Stimulated activated CD4-positive, alpha-beta T cell treated with anti-CD3 and anti-CD28 coated beads, Interleukin-4, amount 100 ng/mL, for 1 hour (primary cell): ENCODE data around the gene FGFR2.

Experiments used
- DNase-seq: peaks from one replicate; pipeline ENCODE4 v3.0.0-alpha.2; 2020

The FGFR2 gene

DNA sequence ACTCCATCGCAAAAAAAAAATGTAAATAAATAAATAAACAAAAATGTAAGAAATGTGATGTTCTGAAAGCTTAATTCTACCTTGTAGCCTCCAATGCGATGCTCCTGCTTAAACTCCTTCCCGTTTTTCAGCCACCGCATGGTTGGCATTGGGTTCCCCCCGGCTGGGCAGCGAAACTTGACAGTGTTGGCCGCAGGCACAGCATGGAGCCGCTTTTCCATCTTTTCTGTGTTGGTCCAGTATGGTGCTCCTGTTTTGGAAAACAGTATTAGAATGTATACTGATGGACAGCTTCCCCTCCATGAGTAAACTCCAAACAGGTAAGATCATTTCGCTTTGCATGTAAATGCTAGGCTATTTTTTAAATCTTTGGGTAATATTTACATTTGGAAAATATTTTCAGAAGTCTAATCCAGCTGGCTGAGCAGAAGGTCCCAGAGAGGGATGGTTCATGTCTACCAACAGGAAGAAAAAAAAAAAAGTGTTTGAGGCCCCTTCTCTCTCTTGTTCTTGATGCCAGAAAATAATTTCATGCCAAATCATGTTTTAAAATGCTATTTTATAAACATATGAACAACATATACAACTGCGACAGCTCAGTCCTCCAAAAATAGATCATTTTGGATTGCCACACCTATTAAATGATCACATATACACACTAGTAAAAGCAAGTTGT is 46.9 kb downstream of the FGFR2 start:
- no peak for DNase-seq

DNA sequence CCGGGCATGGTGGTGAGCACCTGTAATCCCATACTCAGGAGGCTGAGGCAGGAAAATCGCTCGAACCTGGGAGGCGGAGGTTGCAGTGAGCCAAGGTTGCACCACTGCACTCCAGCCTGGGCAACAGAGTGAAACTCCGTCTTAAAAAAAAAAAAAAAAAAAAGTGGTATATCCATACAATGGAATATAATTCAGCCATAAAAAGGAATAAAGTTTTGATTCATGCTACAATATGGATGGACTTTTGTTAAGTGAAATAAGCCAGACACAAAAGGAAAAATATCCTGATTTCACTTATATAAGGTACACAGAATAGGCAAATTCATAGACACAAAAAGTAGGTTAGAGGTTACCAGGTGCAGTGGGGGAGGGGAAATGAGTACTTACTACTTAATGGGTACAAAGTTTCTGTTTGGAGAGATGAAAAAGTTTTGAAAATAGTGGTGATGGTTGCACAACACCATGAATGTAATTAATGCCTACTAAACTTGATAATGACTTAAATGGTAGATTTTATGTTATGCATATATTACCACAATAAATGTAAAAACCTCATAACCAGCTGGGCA is 53.9 kb downstream of the FGFR2 start:
- no peak for DNase-seq

DNA sequence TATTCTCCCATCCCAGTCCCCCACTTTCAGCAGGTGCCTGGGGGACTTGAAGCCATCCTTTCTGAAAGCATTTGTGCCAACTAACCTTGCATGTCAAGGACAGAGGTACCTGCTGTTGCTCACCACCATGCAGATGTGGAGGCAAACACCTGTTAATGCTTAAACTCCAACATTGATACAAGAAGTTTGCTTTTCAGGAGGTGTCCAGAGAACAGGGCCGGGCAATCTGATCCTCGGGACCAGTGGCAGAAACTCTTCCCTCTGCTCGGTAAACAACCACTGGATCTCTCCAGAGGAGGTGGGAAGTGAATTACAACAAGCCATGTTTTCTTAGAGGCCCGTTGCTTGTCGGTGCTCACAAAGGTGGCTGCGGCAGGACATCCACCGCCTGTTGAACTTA is 54.7 kb downstream of the FGFR2 start:
- no peak for DNase-seq

DNA sequence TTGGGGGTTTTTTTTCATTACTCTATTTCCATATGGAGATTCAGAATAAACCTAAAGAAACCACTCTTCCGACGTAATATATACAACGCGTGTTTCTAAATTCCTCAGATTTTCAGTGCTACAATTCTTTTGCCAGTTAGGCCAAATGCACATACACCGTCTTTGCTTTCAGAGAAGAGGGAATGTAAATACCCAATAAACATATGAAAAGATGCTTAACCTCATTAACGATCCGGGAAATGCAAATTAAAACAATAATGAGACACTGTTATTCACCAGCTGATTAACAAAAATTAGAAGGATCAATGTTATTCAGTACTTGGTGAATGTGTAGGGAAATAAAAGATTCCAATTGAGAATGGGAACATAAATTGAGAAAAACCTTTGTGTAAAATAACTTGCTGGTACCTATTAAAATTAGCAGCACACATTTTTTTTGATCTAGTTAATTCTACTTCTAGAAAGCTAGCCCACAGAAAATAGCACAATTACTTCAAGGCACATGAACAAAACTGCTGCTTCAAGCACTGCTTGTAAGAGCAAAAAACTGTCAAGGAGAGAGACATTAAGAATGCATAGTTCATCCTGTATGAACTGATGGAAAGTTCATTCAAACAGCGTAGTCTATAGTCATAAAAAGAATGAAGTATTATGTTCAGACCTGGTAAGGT is 56.7 kb downstream of the FGFR2 start:
- DNase-seq: no peak

DNA sequence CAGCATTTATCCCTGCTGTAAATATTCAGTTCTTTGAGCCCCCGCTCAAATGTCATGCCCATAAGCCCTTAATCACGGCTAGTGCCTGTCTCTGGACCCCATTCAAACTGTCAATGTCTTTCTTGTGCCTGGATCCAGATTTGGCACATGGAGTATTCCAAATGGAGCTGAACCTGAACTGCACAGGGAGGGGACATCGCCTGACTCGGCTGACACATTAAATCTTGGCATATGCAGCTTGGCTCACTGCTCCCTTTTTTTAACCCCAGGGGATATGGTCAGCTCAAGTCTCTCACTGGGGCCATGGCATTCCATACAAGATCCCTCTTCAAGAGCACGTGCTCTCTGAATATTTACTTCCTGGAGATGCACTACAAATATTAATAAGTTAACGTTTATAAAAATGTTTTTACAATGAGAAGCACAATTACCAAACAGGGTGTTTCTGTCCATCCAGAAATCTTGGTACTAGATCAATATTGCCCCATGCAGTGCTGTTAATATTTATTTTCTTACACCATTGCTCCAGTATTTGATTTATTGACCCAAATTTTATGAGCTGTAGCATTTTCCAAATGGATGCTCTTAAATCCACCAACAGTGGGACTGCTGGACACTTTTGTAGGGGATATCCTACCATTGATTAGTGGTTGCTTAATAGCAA is 57.4 kb downstream of the FGFR2 start:
- no peak for DNase-seq

DNA sequence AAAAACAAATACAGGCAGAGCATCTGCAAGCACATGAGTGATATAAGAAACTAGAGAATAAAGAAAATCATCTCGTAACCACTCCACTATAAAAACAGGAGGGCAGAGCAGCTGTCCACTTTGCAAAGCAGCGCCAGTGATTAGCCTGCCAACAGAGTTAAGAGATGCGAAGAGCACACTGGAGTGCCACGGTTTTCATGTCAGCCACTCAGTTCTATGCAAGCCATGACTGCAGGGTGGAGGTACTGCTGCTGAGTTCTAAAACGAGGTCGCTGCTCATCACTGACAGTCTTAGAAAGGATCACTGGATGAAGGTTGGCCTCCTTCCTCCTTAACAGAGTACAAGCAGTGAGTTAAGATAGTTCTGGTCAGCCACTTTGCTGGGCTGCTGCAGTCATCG is 58.5 kb downstream of the FGFR2 start:
- no peak for DNase-seq

DNA sequence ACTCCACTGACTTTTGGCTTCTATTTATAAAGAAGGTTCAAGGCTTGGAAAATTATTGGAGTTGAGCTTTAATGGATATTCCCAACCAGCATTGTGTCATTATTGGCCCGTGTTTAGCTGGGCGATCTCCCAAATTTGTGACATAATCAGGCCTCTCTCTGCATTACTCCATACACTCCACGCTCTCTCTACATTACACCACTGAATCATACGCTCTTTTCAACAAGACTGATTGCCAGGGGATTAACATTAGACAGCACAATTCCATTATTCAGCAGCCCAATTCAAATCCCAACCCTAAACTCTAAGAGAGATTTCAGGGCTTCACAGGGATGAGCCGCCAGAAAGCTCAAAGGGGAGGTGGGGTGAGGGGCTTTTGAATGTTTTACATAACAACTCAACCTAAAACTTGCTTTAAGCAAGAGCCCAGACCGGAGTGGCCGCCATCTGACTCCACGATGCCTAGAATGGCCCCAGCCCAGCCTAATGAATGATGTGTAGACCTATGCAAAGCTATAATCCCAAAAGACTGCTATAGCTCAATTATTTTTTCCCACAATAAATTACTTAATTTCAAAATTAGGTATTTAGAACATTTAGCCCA is 61.8 kb downstream of the FGFR2 start:
- DNase-seq: no peak

DNA sequence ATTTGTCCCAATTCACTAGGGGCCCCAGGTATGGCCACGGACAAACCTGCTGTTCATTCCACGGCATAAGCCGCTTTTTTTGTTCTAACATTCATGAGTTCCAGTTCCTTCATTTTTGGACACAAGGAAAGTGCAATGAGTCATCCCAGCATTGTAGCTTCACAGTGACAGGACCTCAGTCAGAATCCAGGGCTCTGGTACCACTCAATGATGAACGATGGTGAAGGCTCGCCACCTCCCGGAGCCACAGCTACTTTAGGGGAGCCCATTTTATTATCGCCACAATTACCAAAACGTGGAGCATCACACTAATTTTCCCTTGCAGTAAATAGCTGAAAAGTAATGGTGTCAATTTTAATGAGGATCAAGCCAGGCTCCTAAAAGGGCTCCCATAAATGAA is 62.9 kb downstream of the FGFR2 start:
- DNase-seq: no peak

DNA sequence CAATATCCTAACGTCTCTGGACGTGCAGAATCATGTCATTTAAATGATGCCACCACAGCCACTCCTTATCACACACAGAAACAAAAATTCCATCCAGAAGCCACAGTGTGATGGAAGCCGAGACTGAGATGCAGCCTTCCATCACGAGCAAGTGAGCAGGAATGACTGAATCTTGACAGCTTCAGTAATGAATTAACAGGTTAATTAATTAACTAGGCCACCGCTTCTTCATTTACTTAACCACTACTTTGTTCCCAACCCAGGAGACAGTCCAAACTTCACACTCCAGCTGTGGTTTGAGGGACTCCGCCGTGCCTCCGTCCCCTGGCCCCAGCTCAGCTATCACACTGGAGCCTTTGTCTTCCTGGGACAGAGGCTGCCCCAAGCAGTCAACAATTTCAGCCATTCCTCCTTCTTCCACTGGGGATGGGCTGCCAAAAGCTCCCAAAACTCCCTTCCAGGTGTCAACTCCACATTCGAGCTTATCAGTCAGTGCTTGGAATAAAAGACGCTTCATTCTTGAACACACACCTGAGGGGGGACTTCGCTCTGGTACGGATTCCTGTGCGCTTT is 65.9 kb downstream of the FGFR2 start:
- DNase-seq: no peak

DNA sequence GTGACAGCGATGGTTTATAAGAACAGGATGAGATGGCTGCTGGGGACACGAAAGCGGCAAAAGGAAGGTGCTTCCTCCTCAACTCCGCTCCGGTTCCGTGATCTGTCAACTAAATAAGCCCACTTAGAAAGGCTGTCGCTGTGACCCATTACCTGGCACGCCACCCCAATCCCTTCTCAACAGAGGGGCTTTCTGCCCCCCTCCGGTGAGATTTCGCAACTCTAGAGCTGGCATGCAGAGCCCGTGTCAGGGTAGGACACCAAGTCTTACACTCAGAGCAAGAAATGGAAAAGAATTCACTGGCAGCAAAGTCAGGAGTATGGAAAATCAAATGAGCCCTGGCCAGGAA is 66.4 kb downstream of the FGFR2 start:
- DNase-seq: no peak

DNA sequence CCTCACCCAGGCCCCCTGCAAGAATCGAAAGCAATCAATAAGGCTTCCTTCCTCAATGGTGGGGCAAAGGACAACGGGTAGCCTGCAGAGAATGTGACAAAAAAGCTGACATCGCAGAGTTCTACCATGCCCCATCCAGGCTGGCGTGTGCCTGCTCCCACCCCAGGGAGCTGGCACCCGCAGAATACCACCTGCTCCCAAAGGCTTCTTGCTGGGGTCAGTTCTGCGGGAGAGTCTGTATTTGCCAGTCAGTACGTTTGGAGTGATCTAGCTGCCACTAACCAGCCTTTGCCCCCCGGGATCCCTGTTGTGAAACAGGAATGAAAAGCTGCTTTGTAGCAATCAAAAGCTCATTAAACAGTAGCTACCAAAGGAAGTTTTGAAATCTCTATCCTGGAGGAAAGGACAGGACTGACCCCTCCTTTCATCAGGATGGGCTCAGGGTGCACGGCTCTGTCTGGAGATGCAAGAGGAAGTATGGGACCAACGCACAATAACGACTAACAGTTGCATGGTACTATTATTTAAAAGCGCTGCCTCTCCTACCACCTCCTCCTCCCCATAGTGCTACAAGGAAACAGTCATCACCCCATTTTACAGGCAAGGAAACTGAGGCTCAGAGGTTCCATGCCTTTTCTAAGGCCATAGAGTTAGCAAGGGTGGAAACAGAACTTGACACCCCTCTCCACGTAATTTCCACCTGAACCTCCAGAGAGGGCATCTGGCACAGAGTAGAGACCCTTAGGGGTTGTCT is 67.0 kb downstream of the FGFR2 start:
- no peak for DNase-seq

DNA sequence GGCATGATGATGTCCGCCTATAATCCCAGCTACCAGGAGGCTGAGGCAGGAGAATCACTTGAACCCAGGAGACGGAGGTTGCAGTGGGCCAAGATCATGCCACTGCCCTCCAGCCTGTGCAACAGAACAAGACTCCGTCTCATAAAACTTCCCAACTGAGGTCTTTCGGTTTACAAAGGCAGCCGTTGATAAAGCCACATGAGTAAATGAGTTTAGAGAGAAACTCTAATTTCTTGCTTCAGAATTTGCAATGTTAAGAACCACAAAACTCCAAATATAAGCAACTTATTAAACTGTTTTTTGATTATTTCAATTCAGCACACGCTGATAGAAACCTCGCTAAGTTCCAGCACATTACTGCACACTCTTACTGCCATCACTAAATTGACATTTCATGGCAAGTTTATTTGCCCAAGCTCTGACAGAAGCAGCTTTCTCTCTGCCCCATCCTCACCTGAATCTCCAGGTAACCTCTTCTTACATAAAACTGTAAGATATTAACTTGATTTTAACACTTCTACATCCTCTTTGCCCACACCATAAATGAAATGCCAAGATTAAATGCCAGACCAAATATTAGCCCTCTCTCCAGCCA is 67.7 kb downstream of the FGFR2 start:
- no peak for DNase-seq

DNA sequence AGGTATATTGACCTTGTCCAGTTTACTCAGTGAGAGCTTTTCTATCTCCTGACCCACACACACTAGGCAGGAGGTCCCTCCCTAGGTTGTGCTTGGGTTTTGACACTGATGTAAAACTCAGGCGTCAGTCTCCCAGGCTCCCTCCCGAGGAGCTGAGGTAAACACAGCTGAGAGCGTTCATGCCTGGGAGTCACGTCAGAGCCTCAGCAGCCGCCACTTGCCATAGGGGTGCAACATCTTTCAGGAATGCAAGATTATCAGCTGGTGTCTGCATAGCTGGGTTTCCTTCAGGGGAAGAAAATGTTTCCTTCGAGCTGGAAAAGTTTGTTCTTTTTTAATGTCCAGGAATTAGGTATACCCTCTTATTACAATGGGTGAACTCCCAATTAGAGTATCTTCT is 70.6 kb downstream of the FGFR2 start:
- no peak for DNase-seq

DNA sequence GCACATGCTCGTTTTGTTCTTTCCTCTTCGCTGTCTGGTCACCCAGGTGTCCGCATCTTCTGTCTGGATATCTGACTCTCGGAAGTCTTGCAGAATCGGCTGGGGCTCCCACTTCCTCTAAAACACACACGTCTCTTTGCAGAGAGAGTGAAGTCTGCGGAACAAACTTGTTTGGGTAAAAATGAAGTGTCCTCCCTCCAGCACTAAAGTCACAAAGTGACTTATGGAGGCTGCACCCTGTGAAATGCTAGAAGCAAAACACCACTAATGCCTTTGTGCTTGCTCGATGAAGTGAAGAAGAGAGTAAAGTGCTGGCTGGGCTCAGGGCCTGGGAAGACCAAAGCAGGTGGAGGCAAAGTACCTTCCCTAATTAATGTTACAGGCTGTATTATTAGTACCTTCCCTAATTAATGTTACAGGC is 71.4 kb downstream of the FGFR2 start:
- DNase-seq: no peak

DNA sequence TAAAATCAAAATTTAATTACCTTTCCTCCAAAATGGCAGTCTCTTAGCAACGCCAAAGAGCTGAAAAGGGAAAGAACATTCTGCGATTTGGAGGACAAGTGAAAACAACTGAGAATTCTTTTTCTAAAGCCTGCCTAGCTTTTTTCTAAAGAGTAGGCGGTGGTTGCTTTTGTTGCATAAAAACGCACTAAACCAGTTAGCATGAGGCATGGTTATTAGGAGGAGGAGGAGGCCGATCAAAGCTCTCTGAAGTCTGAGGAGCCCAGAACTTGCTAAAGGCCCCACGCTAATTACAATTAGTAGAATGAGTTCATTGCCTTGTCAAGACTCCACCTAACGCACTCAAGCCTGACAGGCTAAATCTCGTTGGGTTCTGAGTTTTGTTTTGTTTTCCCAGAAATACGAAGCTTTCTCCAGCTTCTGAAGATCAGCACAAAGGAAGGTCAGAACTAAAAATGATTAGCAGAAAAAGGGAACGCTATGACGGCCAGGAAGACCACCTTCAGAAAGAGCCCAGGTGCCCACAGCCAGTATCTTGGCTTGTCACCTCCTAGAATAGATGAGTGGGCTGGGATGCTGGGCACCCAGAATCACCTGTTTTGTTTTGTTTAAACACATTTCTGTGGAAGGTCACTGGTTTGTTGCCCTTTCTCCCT is 72.0 kb downstream of the FGFR2 start:
- DNase-seq: no peak

DNA sequence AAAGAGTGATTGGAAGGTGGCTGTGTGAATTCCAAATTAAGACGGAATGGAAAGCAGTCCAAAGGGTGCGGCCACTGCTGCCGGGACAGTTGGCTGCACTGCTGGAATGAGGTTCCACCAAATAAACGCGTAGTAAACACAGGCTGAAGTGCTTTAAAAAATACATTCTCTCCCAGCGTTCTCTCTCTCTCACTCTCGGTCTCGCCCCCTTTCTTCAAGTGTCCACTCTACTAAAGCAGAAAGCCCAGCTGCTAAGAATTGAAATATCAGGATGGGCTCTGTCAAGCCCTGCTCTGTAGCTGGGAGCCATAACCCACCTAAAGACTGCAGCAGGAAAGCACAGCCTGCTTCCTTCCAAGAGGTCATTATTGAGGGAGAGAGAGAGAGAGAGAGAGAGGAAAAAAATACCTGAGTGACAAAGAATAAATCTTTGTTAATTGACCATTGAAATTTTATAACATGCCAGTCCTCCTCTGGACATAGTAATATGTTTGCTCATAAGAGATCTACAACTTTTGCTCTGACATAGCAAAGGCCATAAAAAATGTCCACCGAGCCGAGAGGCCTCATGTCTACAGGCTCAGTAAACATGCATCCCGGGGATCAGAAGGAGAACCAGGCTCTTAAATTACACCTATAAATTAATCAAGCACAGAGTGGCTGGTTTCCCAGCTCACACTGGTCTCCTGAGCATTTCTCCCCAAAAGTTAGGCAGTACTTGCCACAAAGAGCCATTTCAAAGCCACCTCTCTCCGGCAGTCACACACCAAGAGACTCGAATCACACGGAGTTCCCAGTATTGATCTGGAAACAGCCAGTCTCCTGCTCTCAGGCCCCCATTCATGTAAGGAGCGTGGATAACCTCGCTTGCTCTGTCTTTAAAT is 72.8 kb downstream of the FGFR2 start:
- DNase-seq: no peak

DNA sequence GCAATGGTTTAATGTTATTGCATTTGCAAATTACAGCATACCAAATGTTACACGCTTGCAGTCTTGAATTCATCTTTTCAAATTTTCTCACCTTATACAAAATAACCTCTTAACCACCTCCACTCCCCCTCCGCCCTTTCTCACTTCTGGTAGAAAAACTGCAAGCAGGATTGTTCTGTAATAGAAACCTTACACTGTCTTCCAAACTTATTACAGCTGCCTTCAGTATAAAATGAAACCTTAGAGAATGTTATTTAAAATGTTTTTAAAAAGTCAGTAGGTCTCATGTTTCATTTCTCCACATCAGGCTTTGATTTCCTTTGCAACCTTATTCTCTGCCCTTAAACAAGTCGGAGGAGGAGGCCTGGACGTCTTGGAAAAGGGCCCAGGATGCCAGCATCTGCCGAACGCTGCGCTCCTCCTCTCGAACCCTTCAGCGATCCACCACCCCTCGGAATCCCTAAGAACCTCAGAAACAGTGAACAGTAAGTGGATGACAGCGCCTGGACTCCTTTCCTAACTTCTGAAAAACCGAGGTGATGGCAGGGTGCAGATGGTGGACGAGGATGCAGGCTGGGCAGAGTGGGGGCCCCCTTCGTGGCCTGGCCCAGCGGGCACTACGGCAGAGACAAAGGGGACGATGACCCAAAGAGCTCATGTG is 74.0 kb downstream of the FGFR2 start:
- DNase-seq: no peak

DNA sequence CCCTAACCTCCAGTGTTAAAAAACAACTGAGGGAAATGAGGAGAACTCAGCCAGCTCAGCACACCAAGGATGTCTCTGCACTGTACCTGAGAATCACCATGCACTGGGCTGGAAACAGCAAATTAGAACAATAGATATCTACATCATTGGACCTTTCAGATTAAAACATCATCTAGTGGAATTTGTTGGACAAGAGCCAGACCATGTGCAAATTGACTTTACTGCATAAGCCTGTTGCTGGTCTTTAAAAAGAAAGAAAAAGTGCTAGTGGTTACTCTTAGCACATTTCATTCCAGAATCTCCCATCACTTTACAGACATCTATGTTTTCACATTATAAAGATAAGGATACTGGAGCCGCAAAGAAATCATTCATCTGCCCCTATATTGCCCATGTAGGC is 75.4 kb downstream of the FGFR2 start:
- DNase-seq: no peak

DNA sequence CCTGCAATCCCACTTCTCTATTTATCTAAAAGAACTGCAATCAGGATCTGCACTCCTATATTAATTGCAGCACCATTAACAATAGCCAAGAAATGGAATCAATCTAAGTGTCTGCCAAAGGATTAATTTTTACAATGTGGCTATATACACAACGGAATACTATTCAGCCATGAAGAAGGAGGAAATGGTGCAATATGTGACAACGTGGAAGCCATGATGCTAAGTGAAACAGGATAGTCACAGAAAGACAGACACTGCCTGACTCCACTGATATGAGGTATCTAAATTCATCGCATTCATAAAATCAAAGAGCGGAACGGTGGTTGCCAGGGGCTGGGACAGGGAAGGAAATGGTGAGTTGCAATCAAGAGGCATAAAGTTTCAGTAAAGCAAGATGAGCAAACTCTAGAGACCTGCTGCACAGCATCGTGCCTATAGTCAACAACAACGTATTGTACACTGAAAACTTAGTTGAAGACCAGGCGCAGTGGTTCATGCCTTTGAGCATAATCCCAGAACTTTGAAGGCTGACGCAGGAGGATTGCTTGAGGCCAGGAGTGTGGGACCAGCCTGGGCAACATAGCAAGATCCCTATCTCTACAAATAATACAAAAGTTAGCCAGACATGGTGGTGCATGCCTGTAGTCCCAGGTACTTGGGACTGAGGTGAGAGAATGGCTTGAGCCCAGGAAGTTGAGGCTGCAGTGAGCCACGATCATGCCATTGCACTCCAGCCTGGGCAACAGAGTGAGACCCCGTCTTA is 76.3 kb downstream of the FGFR2 start:
- no peak for DNase-seq
